HS-27A (cell line): ENCODE measurements around the gene DUS4L.
A peak's percentile ranks its signal among the peaks of the same experiment; 100 is the strongest.
"Not testable (repeated sequence)": the region's sequence is repeated elsewhere in the genome, so short reads cannot be mapped to it uniquely, and the experiment has no call there.

Experiments used
- DNase-seq: peaks from one replicate; pipeline ENCODE4 v3.0.0-alpha.2; 2012; ENCODE audit warnings: low read depth, missing footprints

DUS4L gene

GRCh38 chr7:107563775-107564552, at the start of gene DUS4L, which contains the start of gene COG5:
Gene DUS4L (plus strand): TSS chr7:107563971. CDS start chr7:107567071, 3,100 bp downstream.
Gene COG5 (minus strand): TSS chr7:107563920. CDS start chr7:107563896, 24 bp downstream.
- DNase-seq, result peak; percentile 35

- DNase-seq, result no peak
Observed at GRCh38 chr7:107526672-107527071, 37.1 kb upstream of the DUS4L start.

GRCh38 chr7:107527196-107527595, 36.6 kb upstream of the DUS4L start:
- no peak for DNase-seq

GRCh38 chr7:107528461-107528860, 35.3 kb upstream of the DUS4L start:
- DNase-seq, result no peak

GRCh38 chr7:107530751-107531150, 33.0 kb upstream of the DUS4L start:
- no peak for DNase-seq

- DNase-seq, result no peak
Observed at GRCh38 chr7:107534139-107534538, 29.6 kb upstream of the DUS4L start.

- not testable (repeated sequence) for DNase-seq
Observed at GRCh38 chr7:107537228-107537627, 26.5 kb upstream of the DUS4L start.

- no peak for DNase-seq
Observed at GRCh38 chr7:107538001-107538400, 25.8 kb upstream of the DUS4L start.

- DNase-seq, result no peak
Observed at GRCh38 chr7:107543338-107543993, 20.3 kb upstream of the DUS4L start.

- DNase-seq, result no peak
Observed at GRCh38 chr7:107544848-107545591, 18.8 kb upstream of the DUS4L start.

- no peak for DNase-seq
Observed at GRCh38 chr7:107551936-107552335, 11.8 kb upstream of the DUS4L start.

GRCh38 chr7:107555893-107556292, 7.9 kb upstream of the DUS4L start:
- DNase-seq, result no peak

- DNase-seq, result no peak
Observed at GRCh38 chr7:107559864-107560263, 3.9 kb upstream of the DUS4L start.

GRCh38 chr7:107560898-107561516, 2.8 kb upstream of the DUS4L start:
- no peak for DNase-seq

- DNase-seq, result no peak
Observed at GRCh38 chr7:107563081-107563774, 543 bp upstream of the DUS4L start.

GRCh38 chr7:107564553-107565298, 955 bp downstream of the DUS4L start:
- no peak for DNase-seq

- no peak for DNase-seq
Observed at GRCh38 chr7:107570298-107570697, 6.5 kb downstream of the DUS4L start.

GRCh38 chr7:107573537-107573936, 9.8 kb downstream of the DUS4L start:
- DNase-seq, result no peak

GRCh38 chr7:107579554-107579884, 15.7 kb downstream of the DUS4L start:
- no peak for DNase-seq

- DNase-seq, result peak; percentile 39
Observed at GRCh38 chr7:107579885-107580715, 16.3 kb downstream of the DUS4L start, which contains the start of gene BCAP29. Gene BCAP29 (plus strand): TSS chr7:107580246. CDS start chr7:107580773, 527 bp downstream.
